ENCODE data around the gene INPP5A. TPM values are rescaled to one million over a fixed set of nuclear protein-coding genes. Genes with fewer than 3 reads are reported as not detected.

Gene INPP5A
- total and polyA plus RNA-seq, 2 of the 13 experiments (the other 11 are each of a cell fraction or from before 2014, with no cell fraction given), result 17.5 to 37.9 TPM

DNA sequence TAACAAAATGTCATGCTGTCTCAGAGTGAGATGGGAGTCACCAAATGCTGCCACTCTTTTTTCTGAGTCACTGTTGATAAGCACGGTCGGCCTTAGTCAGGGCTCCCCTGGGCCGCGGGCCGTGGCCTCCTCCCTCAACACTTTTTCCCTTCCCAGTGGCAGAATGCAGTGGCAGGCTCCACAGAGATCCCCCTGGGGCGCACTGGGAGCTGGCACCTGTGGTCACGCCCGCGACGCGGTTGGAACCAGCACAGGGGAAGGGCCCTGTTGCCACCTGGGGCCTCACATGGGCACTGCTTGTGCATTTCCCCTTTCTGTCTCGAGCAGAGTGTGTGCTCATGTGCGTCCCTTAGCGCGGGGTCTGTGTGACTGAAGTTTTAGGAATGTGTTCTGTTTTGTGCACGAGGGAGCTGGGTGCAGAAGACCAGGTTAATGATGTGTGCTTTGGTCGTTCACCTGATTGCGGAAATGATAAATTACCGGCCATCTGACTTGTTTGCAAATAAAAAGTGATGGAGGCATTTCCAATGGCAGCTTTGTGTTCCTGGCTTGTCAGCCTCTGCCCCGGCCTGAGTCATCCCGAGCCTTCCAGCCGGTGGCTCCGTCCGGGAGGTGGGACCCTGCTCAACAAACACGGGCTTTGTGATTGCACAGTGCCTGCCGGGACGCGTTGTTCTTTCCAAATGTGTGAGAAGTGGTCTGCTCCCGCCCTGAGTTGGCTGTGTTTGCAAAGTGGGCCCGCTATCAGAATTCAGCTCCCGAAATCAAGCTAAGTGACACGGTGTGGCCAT lies 147.7 kb downstream of the INPP5A start (continued):
- TF ChIP-seq ZNF562 (CRISPR knock-in tag; IDR thresholded peaks at IDR 0.05; ENCODE audit: borderline replicate concordance) (no peak), ZFP36L2 (CRISPR knock-in tag; IDR thresholded peaks at IDR 0.05) (no peak), ZFP41 (CRISPR knock-in tag; IDR thresholded peaks at IDR 0.05; ENCODE audit: borderline replicate concordance) (no peak), ZNF296 (CRISPR knock-in tag; conservative IDR thresholded peaks at IDR 0.05) (no peak), SMYD3 (CRISPR knock-in tag; IDR thresholded peaks at IDR 0.05) (no peak), ZNF607 (CRISPR knock-in tag; IDR thresholded peaks at IDR 0.05; ENCODE audit: borderline replicate concordance) (peak; percentile 37; the same call in 1 of the 2 replicates), ZKSCAN1 (IDR thresholded peaks at IDR 0.05; ENCODE audit: low read length) (no peak), TGIF2 (CRISPR knock-in tag; IDR thresholded peaks at IDR 0.05) (no peak), ZNF790 (CRISPR knock-in tag; IDR thresholded peaks at IDR 0.05; ENCODE audit: borderline replicate concordance) (no peak), ZNF235 (CRISPR knock-in tag; IDR thresholded peaks at IDR 0.05; ENCODE audit: borderline replicate concordance) (no peak), ZBTB7B (CRISPR knock-in tag; IDR thresholded peaks at IDR 0.05) (peak; percentile 63; the same call in 1 of the 2 replicates), BRCA1 (CRISPR knock-in tag; IDR thresholded peaks at IDR 0.05) (no peak), JUN (CRISPR knock-in tag; IDR thresholded peaks at IDR 0.05) (no peak), PHF20 (CRISPR knock-in tag; IDR thresholded peaks at IDR 0.05) (no peak), ZNF251 (CRISPR knock-in tag; IDR thresholded peaks at IDR 0.05) (no peak)
- TF ChIP-seq, protein P1, sequence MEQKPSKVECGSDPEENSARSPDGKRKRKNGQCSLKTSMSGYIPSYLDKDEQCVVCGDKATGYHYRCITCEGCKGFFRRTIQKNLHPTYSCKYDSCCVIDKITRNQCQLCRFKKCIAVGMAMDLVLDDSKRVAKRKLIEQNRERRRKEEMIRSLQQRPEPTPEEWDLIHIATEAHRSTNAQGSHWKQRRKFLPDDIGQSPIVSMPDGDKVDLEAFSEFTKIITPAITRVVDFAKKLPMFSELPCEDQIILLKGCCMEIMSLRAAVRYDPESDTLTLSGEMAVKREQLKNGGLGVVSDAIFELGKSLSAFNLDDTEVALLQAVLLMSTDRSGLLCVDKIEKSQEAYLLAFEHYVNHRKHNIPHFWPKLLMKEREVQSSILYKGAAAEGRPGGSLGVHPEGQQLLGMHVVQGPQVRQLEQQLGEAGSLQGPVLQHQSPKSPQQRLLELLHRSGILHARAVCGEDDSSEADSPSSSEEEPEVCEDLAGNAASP (CRISPR knock-in tag; IDR thresholded peaks at IDR 0.05; ENCODE audit: borderline replicate concordance), result no peak
- TF ChIP-seq, protein P2, sequence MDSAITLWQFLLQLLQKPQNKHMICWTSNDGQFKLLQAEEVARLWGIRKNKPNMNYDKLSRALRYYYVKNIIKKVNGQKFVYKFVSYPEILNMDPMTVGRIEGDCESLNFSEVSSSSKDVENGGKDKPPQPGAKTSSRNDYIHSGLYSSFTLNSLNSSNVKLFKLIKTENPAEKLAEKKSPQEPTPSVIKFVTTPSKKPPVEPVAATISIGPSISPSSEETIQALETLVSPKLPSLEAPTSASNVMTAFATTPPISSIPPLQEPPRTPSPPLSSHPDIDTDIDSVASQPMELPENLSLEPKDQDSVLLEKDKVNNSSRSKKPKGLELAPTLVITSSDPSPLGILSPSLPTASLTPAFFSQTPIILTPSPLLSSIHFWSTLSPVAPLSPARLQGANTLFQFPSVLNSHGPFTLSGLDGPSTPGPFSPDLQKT (CRISPR knock-in tag; IDR thresholded peaks at IDR 0.05; ENCODE audit: borderline replicate concordance), result no peak
- TF ChIP-seq, protein P3, sequence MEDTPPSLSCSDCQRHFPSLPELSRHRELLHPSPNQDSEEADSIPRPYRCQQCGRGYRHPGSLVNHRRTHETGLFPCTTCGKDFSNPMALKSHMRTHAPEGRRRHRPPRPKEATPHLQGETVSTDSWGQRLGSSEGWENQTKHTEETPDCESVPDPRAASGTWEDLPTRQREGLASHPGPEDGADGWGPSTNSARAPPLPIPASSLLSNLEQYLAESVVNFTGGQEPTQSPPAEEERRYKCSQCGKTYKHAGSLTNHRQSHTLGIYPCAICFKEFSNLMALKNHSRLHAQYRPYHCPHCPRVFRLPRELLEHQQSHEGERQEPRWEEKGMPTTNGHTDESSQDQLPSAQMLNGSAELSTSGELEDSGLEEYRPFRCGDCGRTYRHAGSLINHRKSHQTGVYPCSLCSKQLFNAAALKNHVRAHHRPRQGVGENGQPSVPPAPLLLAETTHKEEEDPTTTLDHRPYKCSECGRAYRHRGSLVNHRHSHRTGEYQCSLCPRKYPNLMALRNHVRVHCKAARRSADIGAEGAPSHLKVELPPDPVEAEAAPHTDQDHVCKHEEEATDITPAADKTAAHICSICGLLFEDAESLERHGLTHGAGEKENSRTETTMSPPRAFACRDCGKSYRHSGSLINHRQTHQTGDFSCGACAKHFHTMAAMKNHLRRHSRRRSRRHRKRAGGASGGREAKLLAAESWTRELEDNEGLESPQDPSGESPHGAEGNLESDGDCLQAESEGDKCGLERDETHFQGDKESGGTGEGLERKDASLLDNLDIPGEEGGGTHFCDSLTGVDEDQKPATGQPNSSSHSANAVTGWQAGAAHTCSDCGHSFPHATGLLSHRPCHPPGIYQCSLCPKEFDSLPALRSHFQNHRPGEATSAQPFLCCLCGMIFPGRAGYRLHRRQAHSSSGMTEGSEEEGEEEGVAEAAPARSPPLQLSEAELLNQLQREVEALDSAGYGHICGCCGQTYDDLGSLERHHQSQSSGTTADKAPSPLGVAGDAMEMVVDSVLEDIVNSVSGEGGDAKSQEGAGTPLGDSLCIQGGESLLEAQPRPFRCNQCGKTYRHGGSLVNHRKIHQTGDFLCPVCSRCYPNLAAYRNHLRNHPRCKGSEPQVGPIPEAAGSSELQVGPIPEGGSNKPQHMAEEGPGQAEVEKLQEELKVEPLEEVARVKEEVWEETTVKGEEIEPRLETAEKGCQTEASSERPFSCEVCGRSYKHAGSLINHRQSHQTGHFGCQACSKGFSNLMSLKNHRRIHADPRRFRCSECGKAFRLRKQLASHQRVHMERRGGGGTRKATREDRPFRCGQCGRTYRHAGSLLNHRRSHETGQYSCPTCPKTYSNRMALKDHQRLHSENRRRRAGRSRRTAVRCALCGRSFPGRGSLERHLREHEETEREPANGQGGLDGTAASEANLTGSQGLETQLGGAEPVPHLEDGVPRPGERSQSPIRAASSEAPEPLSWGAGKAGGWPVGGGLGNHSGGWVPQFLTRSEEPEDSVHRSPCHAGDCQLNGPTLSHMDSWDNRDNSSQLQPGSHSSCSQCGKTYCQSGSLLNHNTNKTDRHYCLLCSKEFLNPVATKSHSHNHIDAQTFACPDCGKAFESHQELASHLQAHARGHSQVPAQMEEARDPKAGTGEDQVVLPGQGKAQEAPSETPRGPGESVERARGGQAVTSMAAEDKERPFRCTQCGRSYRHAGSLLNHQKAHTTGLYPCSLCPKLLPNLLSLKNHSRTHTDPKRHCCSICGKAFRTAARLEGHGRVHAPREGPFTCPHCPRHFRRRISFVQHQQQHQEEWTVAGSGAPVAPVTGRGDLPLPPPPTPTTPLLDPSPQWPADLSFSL (CRISPR knock-in tag; IDR thresholded peaks at IDR 0.05), result peak; percentile 81
- TF ChIP-seq, protein P4, sequence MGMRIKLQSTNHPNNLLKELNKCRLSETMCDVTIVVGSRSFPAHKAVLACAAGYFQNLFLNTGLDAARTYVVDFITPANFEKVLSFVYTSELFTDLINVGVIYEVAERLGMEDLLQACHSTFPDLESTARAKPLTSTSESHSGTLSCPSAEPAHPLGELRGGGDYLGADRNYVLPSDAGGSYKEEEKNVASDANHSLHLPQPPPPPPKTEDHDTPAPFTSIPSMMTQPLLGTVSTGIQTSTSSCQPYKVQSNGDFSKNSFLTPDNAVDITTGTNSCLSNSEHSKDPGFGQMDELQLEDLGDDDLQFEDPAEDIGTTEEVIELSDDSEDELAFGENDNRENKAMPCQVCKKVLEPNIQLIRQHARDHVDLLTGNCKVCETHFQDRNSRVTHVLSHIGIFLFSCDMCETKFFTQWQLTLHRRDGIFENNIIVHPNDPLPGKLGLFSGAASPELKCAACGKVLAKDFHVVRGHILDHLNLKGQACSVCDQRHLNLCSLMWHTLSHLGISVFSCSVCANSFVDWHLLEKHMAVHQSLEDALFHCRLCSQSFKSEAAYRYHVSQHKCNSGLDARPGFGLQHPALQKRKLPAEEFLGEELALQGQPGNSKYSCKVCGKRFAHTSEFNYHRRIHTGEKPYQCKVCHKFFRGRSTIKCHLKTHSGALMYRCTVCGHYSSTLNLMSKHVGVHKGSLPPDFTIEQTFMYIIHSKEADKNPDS (CRISPR knock-in tag; IDR thresholded peaks at IDR 0.05), result no peak

Measured in HepG2 (cell line).